C1 segment of cervical spinal cord (tissue), 14 donors: ENCODE measurements around the gene NUDT9.
"Not testable (repeated sequence)": the region's sequence is repeated elsewhere in the genome, so short reads cannot be mapped to it uniquely, and the experiment has no call there.

Experiments
- DNase-seq, 14 donors: peaks; one replicate each; lab custom pipeline; 2025; lab: John Stamatoyannopoulos, UW

NUDT9 gene

GRCh38 chr4:87422104-87423052, at the start of gene NUDT9:
Gene NUDT9, plus strand, starts transcription at chr4:87422573. Its CDS starts 333 bp downstream, at chr4:87422906.
- DNase-seq: peak; percentile 44 to 94 (median 90)

- peak in 2 of 14 donors; percentile 3 to 15 for DNase-seq
Measured at GRCh38 chr4:87375719-87376291, 46.6 kb upstream of the NUDT9 start.

GRCh38 chr4:87377816-87378215, 44.6 kb upstream of the NUDT9 start:
- no peak for DNase-seq

- no peak for DNase-seq
Measured at GRCh38 chr4:87382116-87382515, 40.3 kb upstream of the NUDT9 start.

- no peak for DNase-seq
Measured at GRCh38 chr4:87382931-87383330, 39.4 kb upstream of the NUDT9 start.

- not testable (repeated sequence) for DNase-seq
Measured at GRCh38 chr4:87384466-87385132, 37.8 kb upstream of the NUDT9 start.

GRCh38 chr4:87387237-87387636, 35.1 kb upstream of the NUDT9 start:
- no peak for DNase-seq

- no peak for DNase-seq
Measured at GRCh38 chr4:87388901-87389300, 33.5 kb upstream of the NUDT9 start.

- peak in 1 of 14 donors; percentile 1 for DNase-seq
Measured at GRCh38 chr4:87390055-87390454, 32.3 kb upstream of the NUDT9 start.

- peak in 1 of 14 donors; percentile 36 for DNase-seq
Measured at GRCh38 chr4:87390551-87390890, 31.9 kb upstream of the NUDT9 start.

GRCh38 chr4:87390891-87391575, 31.3 kb upstream of the NUDT9 start, which contains the start of gene HSD17B11:
Gene HSD17B11, minus strand, starts transcription at chr4:87391188. Its CDS starts 118 bp downstream, at chr4:87391070.
- DNase-seq: peak; percentile 19 to 91 (median 82)

GRCh38 chr4:87391576-87392054, 30.8 kb upstream of the NUDT9 start:
- DNase-seq: no peak

- DNase-seq: no peak
Measured at GRCh38 chr4:87392183-87392582, 30.2 kb upstream of the NUDT9 start.

GRCh38 chr4:87395073-87395472, 27.3 kb upstream of the NUDT9 start:
- not testable (repeated sequence) for DNase-seq

GRCh38 chr4:87395851-87396250, 26.5 kb upstream of the NUDT9 start:
- not testable (repeated sequence) for DNase-seq

- no peak for DNase-seq
Measured at GRCh38 chr4:87399148-87399547, 23.2 kb upstream of the NUDT9 start.

- DNase-seq: no peak
Measured at GRCh38 chr4:87399954-87400353, 22.4 kb upstream of the NUDT9 start.

- DNase-seq: not testable (repeated sequence)
Measured at GRCh38 chr4:87403732-87404131, 18.6 kb upstream of the NUDT9 start.

GRCh38 chr4:87405211-87405820, 17.1 kb upstream of the NUDT9 start:
- no peak for DNase-seq

GRCh38 chr4:87406462-87406861, 15.9 kb upstream of the NUDT9 start:
- DNase-seq: no peak

- not testable (repeated sequence) for DNase-seq
Measured at GRCh38 chr4:87406902-87407301, 15.5 kb upstream of the NUDT9 start.
